ENCODE results near the gene PURA.

Gene PURA

GRCh38 chr5:140110646-140110957 is 3.3 kb upstream of the PURA start:
- TF ChIP-seq, protein P1, sequence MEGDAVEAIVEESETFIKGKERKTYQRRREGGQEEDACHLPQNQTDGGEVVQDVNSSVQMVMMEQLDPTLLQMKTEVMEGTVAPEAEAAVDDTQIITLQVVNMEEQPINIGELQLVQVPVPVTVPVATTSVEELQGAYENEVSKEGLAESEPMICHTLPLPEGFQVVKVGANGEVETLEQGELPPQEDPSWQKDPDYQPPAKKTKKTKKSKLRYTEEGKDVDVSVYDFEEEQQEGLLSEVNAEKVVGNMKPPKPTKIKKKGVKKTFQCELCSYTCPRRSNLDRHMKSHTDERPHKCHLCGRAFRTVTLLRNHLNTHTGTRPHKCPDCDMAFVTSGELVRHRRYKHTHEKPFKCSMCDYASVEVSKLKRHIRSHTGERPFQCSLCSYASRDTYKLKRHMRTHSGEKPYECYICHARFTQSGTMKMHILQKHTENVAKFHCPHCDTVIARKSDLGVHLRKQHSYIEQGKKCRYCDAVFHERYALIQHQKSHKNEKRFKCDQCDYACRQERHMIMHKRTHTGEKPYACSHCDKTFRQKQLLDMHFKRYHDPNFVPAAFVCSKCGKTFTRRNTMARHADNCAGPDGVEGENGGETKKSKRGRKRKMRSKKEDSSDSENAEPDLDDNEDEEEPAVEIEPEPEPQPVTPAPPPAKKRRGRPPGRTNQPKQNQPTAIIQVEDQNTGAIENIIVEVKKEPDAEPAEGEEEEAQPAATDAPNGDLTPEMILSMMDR (IDR thresholded peaks at IDR 0.05): no peak

- TF ChIP-seq, protein P1 (IDR thresholded peaks at IDR 0.05): no peak
Observed at GRCh38 chr5:140111011-140111858, 2.7 kb upstream of the PURA start.

DNA sequence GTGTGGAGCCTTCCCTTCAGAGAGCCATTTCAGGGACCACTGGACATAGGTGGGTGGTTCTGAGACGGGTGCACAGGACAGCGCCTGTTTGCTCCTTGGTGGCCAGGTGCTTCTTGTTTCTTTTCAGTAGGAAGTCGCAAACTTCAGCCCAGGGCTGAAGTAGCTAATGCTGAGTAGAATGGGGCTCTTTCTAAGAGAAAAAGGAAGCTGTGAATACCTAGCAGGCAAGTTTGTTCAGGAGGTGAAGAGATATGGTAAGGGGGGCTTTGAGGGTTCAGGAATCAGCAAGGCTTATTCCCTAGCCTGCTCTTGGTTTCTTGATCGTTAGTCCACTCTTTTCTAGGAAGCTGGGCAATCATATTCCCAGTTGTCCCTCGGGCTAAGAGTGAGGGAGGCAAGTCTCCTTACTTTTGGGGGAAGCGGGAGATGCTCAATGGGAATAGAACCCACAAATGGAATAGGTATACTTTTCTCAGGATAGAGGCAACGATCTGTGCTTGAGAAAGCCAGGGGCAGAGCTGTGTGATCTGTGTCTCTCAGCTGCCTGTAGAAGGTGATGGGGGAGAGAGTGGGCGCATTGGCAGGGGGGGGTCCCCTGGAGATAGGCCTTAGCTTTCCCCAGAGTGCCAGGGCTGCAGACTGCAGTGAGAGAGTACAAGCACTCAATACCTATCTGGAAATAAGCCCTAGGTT is 1.9 kb upstream of the PURA start:
- TF ChIP-seq, protein P1 (IDR thresholded peaks at IDR 0.05): no peak

- TF ChIP-seq, protein P1 (IDR thresholded peaks at IDR 0.05): no peak
Observed at GRCh38 chr5:140112685-140113179, 1.2 kb upstream of the PURA start.

DNA sequence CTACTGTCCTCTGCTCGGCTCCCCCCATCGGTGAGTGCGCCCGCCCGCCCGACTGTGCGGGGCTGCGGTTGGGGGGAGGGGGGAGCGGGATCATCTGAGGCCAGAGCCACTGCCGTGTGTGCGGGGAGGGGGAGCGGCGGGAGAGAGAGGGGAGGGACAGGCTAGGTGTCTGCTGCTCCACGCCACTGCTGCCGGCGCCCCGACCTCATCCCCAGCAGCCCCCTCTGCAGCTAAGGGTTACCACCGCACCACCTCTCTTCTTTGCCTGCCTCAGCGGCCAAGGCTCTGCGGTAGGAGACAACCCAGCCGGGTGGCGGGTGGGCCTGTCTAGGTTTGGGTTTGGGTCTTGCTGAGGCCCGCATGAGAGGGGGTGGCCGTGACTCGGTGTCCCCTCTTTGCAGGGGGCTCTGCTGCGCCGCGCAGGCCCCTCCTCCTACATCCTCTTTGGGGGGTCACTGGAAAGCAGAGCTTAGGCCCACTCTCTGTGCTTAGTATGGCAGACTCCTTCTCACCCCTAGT is 670 bp upstream of the PURA start:
- TF ChIP-seq, protein P1 (IDR thresholded peaks at IDR 0.05): no peak

DNA sequence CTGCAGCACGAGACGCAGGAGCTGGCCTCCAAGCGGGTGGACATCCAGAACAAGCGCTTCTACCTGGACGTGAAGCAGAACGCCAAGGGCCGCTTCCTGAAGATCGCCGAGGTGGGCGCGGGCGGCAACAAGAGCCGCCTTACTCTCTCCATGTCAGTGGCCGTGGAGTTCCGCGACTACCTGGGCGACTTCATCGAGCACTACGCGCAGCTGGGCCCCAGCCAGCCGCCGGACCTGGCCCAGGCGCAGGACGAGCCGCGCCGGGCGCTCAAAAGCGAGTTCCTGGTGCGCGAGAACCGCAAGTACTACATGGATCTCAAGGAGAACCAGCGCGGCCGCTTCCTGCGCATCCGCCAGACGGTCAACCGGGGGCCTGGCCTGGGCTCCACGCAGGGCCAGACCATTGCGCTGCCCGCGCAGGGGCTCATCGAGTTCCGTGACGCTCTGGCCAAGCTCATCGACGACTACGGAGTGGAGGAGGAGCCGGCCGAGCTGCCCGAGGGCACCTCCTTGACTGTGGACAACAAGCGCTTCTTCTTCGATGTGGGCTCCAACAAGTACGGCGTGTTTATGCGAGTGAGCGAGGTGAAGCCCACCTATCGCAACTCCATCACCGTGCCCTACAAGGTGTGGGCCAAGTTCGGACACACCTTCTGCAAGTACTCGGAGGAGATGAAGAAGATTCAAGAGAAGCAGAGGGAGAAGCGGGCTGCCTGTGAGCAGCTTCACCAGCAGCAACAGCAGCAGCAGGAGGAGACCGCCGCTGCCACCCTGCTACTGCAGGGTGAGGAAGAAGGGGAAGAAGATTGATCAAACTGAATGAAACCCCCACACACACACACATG is 654 bp downstream of the PURA start:
- TF ChIP-seq, protein P1 (IDR thresholded peaks at IDR 0.05): no peak

GRCh38 chr5:140115186-140115500 is 1.2 kb downstream of the PURA start:
- TF ChIP-seq, protein P1 (IDR thresholded peaks at IDR 0.05): no peak
